ENCODE measurements around the gene HS3ST5.
"Not testable (repeated sequence)": the region's sequence is repeated elsewhere in the genome, so short reads cannot be mapped to it uniquely, and the experiment has no call there.

The HS3ST5 gene

DNA sequence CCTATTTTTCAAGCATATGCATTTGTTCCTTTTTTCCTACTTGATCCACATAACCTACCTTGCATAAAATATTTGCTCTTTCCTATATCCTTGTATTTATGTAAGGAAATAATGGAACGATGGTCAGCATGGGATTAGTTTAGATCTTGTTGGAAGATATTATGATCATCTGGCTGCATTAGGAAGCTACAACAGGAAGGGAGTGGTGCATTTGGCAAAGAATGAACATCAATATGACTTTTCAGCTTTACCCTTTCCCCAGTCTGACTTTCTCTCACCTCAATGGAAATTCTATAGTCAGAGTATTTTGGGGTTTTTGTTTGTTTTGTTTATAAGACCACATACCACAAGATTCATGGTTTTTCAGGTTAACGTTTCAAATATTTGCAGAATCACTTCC lies 66.0 kb downstream of the HS3ST5 start:
- no peak for DNase-seq (ENCODE audit: low read depth)

DNA sequence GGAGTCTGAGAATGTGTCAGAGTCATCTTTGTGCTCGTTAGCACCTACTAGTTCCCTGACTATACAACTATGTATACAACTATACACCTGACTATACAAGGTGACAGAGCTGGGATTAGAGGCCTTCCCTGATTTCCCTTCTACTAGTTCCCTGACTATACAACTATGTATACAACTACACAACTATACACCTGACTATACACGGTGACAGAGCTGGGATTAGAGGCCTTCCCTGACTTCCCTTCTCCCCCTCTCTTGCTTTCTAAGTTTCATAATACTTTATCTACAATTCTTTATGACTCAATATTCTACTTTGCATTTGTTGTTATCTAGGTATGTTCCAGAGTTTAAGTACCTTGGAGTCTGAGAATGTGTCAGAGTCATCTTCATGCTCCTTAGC lies 68.0 kb downstream of the HS3ST5 start:
- no peak for DNase-seq (ENCODE audit: low read depth)

DNA sequence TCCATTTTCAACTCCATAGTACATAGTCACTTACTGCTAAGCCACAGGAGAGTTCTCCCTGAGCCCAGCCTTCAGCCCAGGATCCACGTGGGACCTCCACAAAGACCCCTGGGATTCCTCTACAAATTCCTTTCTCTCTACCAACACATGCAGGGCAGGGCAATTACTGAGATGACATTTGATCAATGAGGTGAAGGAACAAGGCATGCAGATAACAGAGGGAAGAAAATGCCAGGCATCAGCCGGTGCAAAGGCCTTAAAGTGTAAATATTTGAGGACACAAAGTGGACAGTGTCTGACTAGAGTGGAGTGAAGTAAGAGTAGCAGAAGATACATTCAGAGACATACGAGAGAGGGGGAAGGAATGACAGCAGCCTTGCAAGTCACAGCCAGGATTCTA lies 70.2 kb downstream of the HS3ST5 start:
- no peak for DNase-seq (ENCODE audit: low read depth)

DNA sequence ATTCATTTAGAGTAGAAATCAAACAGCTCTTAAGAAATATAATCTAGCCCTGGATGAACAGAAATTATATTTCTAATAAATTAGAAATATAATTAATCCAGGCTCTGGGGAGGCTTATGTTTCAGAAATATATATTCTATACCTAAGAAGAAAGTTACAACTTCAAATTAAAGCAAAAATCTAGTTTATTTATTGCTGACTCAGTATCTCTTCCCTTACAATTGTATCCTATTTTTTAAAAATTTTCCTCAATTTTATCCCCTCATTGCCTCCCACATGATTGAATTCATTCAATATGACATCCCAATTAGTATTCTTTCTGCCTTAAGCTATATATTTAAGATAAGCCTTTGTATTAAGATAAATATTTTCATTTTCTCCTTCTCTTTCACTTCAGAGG lies 71.4 kb downstream of the HS3ST5 start:
- DNase-seq (ENCODE audit: low read depth), result no peak

DNA sequence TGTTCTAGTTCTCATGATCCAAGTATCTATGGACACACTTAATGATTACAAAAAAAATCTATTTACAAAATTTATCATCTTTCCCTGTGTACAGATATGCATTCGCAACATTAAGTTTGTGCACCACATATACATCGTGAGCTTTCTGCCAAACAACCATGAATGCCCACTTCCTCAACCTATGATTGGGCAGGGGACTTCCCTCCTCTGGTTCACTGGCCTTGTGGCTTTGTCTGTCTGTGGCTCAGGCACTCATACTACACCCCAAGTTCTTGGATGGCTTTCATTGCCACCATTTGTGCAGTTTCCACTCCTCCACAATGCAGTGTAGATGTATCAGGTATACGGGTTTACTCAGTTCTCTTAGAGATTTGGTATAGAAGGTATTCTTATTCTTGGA lies 74.9 kb downstream of the HS3ST5 start:
- DNase-seq (ENCODE audit: low read depth), result no peak

DNA sequence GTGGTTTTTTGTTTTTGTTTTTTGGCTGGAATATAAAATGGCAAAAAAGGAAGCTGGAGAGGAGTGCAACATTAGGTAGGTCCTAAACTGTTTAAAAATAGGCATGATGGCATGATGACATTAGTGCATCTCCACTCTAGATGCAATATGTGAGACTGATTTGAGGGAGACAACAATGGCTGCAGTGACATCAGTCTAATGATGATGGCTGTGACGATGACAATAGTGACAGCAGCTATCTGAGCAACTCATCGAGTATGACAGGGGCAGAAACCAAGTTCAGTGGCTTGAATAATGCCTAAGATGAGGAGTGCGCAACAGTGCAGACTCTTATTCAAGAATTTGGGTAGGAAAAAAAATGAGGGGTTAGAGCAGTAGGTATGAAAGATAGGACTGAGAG lies 82.0 kb downstream of the HS3ST5 start:
- DNase-seq (ENCODE audit: low read depth), result no peak

DNA sequence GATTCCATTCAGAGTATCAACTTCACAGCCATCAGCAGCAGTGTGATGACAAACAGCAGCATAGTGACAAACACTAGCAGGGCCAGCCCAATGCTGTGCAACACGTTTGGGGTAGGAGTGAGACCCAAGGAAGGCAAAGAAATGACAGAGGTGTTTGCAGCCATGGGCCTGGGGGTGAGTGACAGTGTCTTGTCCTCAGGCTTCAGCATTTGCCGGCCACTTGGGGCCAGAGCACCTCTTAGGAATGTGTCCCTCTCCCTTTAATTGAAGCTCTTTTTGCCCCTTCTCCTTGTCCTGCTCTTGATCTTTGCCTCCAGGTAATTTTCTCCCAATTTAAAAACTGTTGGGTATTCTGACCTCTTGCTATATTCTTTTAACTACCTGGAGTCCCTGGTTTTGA lies 84.4 kb downstream of the HS3ST5 start:
- DNase-seq (ENCODE audit: low read depth), result no peak

DNA sequence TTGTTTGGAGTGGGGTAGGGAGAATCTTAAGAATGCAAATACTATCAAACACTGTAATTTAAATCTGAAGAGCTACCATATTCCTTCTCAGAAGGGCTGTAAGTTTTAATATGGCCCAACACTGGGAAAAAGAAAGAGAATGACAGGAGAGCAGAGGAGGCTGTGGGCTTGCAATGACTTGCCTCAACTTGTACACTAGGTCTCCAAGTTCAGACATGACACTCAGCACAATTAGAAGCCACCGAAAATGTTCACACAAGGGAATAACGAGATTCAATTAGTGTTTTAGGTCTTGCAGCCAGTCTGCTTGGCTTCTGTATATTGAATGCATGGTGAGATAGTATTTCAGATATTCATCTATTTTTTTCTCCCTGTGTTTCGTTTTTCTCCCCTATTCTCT lies 89.4 kb downstream of the HS3ST5 start:
- no peak for DNase-seq (ENCODE audit: low read depth)

DNA sequence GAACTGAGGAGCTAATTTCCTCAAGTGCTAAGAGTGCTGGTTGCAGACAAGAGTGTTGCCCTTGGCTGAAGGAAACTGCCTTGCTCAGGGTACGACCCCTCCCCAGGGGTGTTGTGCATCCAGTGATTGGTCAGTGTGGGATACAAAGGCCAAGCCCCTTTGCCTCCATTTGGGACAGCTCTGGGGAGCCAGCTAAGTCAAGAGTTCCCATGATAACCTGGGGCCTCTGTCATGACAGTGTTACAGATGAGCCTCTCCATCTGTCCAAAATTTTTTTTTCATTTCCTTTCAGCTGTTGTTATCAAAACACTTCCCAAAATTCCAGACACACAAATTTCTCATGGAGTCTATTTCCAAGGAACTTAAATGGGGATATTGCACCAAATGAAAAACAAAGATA lies 93.3 kb downstream of the HS3ST5 start:
- DNase-seq (ENCODE audit: low read depth), result no peak

DNA sequence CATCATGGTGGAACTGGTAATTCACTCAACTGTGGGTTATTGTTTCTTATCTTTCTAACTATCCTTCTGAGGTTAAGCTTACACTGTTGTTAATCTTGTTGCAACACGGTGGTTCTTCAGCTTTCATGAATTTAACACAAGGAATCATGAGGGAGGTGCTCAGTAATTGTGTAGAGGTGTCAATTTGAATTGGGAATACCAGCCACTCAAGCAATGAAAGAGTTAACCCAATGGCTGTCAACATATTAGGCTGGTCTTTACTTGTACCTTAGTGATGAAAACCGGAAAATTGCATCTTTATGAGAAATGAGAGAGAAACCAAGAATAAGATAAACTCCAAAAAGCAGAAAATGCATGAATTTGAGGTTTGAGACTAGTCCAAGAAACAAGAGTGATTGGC lies 95.7 kb downstream of the HS3ST5 start:
- no peak for DNase-seq (ENCODE audit: low read depth)

DNA sequence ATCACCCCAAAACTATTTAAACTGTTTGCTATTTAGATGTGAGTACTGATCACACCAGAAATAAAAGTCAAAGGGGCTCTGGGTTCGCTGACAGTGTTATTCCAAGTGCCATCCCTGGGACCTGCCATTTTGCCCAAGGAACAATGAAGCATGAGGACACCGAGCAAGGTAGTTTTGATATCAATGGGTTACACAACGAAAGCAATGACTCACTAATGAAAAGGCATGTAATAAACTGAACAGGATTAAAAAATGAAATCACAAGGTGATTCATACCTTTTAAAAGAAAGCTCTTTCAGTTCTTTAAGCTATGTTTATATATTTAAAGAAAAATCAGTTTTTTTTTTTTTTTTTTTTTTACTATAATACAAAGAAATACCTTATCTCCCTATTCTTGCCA lies 102.0 kb downstream of the HS3ST5 start:
- no peak for DNase-seq (ENCODE audit: low read depth)

DNA sequence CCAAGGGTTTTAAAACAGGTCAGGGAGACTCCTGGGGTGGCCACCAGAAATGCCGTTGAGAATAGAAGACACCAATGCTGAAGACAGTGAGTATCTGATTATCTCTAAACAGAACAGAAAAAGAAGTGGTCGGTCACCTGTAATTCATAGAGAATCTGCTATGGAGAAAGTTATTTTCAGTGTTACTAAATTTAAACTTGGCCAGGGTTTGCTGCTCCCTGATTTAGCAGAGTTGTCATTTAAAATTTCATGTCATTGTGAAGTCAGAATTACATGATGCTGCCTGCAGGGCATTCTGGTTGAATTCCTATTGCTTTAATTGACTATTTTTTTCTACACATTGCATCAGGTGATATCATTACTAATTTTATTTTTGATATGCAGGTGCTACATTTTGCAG lies 114.1 kb downstream of the HS3ST5 start:
- no peak for DNase-seq (ENCODE audit: low read depth)

DNA sequence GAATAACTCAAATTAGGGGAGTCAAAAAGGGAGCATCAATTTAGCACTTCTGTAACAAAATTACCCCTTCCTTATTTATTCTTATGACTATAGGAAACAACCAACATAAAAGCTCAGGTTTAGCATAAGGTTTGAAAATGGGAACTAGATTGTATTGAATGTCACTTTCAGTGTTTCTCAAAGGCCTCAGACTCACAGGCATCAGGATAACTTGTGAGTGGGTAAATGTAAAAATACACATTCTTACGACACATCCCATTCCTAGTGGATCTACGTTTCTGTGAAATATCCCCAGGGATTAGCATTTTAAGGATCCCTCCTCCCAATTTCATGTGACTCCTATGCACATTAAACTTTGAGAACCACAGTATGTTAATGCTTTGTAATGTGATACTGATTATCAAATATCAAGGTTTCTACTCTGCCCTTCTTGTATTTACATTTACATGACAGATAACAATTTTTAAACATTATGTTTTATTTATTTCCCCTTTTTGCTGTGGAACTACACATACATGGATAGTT lies 114.8 kb downstream of the HS3ST5 start:
- DNase-seq (ENCODE audit: low read depth), result no peak

DNA sequence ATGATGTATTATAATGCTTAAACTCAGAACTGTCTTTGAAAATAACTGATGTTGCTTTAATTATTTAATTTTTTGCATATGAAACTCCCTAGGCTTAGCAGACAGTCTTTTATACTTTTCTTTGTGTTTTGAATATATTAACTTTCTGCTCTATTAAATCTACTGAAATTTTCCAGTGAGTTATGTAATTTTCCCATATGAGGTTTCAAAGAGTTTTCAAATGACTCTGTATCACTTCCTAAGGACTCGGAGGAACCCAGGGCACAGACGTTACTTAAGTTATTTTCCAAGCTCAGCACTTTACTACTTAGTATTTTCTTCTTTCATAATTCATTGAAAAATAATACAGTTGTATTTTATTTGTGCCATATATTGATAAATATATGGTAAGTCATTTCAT lies 122.6 kb downstream of the HS3ST5 start:
- no peak for DNase-seq (ENCODE audit: low read depth)

DNA sequence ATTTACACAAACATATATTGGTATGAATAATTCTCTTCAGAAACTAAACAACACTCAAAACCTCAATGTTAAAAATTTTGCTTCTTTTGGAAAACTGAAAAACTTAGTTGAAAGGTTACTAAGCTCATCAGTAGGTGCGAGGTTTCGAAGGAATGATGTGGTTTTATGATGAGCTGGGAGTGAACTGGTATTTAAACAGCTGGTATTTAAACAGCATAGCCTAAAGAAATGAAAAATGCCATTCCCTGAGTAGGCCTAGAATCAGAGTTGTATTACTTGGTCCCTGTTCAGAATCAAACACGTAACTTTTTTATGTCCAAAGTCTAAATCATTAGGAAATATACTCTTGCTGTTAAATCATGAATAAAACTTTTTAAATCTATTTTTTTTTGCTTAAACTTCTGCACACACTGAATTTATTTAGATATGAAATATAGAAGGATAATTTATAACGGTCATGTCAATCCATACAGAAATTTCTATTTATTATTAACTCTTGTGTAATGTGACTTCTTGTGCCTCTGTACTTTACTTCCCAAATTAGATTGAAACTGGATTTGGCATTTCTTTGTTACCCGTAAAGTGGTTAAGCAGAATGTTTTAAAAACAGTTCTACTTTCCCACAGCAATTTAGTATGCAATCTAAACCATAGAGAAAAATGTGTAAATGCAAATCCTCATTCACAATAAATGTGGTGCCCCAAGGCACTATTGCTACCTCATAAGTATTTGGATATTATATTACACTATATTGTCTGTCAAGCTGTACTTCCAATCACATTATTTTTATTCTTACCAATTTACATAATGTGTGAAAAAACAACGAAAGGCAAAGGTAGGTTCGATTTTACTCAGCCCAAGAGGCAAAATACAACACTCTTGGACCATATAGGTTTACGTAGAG lies 124.1 kb downstream of the HS3ST5 start:
- no peak for DNase-seq (ENCODE audit: low read depth)

DNA sequence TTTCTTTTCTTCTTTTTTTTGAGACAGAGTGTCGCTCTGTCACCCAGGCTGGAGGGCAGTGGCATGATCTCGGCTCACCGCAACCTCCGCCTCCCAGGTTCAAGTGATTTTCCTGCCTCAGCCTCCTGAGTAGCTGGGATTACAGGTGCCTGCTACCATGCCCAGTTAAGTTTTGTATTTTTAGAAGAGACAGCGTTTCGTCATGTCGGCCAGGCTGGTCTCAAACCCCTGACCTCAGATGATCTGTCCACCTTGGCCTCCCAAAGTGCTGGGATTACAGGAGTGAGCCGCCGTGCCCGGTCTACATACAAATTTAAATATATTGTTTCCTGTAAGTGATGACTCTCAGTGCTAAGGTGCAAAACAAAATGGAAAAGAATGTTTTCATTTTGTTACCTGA lies 124.8 kb downstream of the HS3ST5 start:
- not testable (repeated sequence) for DNase-seq (ENCODE audit: low read depth)

DNA sequence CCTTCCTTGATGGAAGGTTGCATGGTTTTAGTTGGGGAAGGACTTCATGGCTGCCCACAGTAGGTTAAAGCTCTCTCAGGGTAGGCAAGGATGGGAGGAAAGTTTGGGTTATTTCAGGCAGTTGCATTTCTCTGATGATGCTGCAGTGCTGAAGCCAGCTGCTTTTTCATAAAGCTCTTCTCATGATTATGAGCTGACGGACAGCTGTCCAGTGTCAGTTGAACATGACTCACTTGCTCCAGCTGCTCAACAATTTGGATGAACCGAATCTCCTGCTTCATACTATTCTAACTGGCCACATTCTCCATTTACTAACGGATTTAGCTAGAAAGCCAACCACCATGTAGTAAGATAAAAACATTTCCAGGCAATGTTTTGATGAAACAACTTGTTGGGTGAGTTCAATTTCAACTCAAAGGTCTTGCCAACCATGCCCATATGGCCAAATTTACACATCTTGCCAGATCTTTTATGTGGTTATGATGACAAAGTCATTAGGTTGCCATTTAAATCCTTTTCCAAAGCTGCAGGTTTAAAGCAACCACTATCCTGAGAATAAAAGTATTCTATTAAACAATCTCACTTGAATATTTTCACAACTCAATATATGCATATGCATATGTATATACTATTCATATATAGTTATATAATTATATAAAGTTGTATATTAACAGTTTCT lies 125.9 kb downstream of the HS3ST5 start:
- DNase-seq (ENCODE audit: low read depth), result no peak

DNA sequence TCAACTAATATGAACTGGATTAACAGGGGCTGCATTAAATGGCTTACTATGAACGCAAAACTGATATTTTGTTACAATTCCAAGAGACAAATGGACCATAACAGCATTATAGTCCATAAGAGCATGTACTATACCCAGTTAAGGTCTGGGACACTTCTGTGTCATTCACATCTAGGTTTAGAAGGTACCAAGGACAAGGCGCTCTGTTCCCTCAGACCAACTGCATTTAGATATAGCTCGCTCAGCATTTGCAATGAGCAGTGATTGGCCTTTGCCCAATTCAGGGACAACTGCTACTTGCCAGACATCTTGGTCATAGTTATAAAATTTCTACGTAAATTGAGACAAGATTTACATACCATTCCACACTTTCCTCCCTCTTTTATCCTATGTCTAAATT lies 132.4 kb downstream of the HS3ST5 start:
- no peak for DNase-seq (ENCODE audit: low read depth)

DNA sequence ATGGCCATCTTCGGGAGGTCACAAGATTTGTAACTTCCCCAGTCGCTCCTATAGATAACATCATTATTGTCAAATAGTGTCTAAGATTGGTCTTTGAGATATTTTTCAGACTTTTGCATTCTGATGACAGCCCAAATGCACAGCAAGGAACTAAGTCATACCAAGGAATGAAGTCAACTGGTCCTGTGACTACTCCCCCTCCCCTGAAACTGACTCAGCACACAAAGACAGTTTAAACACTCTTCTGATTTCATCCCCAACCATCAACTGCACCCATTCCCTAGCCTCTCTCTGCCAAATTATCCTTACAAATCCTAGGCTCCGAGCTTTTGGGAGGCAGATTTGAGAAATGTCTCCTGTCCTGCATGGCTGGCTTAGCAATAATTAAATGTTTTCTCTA lies 139.4 kb downstream of the HS3ST5 start:
- DNase-seq (ENCODE audit: low read depth), result no peak

DNA sequence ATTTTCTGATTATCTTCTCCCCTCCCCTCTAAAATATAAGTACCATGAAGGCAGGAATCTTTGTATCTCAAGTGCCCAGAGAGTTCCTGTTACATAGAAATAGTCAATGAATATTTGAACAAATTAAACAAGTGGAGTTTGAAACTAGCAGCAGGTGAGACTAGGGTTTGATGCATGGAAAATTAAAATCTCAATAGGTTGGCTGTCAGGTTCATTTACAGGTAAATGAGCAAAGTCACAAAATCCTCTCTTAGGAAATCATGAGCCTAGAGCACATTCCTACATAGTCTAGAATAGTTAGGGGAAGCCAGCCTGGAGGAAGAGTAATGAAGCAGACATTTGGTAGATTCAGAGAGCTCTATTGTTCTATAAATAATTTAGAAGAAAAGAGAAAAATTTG lies 140.4 kb downstream of the HS3ST5 start:
- DNase-seq (ENCODE audit: low read depth), result no peak

DNA sequence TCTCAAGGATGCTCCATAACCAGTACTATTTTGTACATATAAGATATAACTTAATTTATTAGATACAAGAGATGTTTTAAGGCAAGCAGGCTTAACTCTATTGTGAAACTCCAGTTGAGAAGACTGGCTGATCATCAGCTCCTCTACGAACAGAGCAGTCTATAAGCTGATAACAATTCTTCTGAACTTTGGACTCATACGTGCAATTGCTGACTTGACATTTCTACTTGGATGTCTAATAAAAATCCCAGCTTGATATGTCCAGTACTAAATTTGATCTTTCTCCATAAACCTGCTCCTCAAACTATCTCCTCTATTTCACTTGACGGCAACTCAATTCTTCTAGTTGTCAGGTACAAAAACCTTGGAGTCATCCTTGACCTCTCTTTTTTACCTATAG lies 141.9 kb downstream of the HS3ST5 start:
- no peak for DNase-seq (ENCODE audit: low read depth)

DNA sequence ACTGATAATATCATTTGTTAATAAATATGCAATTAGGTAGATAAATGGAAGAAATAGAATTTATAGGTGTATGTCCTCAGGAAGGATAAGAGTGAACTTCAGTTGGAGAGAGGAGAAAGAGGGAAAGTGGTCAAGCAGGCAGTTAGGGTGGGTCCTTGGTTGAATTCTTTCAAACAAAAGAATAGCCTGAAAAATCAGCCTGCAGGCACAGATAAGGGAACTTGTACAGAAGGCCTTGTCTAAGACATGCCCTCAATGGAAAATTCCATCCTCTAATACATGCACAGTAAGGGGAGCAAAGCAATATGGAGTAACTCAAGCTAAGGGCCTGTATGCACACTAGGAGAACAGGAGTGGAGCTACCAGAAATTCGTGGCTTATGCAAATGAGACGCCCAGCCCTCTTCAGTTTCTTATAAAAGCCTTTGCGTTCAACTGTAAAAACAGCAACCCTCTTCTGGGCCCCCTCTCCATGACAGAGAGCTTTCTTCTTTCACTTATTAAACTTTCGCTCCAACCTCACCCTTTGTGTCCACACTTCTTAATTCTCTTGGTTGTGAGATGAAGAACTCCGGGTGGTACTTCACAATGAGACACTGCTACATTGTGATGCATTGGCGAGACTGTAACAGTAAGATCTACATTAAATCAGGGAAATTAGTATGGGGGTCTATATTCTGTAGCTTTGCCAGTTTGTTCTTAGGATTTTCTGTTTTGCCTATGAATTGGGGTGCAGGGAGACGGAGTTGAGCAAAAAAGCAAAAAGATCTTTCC lies 147.0 kb downstream of the HS3ST5 start:
- DNase-seq (ENCODE audit: low read depth), result no peak

DNA sequence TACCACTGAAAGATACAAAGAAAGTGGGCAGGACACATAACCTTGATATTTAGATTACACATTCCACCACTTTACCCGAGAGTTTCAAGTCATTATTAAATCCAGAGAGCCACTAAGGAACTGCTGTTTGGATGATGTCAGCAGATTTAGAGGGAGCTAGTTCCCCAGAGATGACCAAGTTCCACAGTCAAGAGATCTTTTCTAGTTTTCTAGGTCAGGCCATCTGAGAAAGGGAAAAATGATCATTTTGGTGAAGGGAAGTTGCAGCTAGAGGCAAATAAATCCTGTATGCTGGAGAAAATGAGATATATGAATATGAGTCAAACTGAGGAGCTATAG lies 147.8 kb downstream of the HS3ST5 start:
- no peak for DNase-seq (ENCODE audit: low read depth)
